Epithelial cell of esophagus (primary cell): Measurements from ENCODE around the gene PRCC.

Experiments
- DNase-seq: peaks from one replicate; pipeline ENCODE4 v3.0.0; 2010; ENCODE audit warnings: low read depth
- H3K4me3 ChIP-seq: 2 replicates; pipeline ENCODE4 v1.5.1; 2011; ENCODE audit warnings: mild to moderate bottlenecking, low read length, control low read depth
- CTCF ChIP-seq: IDR thresholded peaks from 2 replicates; pipeline ENCODE4 v1.5.1; 2011; ENCODE audit warnings: low read depth, mild to moderate bottlenecking, low read length, control low read depth, inconsistent platforms; ENCODE audit not compliant: insufficient read depth; ENCODE audit errors: missing control alignments

PRCC gene

DNA sequence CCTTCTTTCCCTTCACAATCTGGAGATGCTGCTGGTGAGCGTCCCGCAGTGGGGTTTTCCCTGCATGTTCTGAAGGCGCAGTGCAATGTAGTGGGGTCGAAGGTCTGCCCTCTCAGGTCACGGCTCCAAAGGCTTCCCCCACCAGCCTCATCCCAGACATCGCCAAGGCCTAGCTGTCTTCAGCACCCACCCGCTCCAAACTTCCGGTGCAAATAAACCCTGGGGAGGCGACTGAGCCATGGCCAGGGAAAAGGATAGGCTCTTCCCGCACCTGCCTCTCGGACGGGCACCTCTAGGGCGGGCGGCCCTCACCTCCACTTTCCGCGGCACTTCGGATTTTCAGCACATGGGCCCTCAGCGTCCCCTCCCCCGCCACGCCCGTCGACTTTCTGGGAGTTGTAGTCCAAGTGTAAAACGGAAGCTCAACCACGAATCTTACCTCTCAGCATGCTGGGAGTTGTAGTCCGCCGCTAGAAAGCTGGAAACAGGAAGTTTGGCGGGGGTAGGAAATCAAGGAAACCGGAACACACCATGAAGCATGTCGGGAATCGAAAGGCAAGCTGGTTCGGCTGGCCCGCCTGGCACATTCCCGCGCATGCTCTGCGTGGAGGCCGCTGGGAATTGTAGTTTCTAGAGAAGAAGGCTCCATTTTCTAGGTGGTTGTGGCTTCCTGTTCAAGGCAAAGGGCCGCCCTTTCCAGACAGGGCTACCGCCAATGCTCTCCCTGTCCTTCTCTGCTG is 26.4 kb upstream of the PRCC start, which contains the start of gene MRPL24:
Gene MRPL24, minus strand, starts transcription at position 348 of the 740 bp plus-strand sequence. CDS start 2,384 bp downstream, outside the sequence.
- no peak for TF ChIP-seq CTCF
- H3K4me3 ChIP-seq = peak within 1 kb of the TSS; percentile 86
- DNase-seq = peak; percentile 100

DNA sequence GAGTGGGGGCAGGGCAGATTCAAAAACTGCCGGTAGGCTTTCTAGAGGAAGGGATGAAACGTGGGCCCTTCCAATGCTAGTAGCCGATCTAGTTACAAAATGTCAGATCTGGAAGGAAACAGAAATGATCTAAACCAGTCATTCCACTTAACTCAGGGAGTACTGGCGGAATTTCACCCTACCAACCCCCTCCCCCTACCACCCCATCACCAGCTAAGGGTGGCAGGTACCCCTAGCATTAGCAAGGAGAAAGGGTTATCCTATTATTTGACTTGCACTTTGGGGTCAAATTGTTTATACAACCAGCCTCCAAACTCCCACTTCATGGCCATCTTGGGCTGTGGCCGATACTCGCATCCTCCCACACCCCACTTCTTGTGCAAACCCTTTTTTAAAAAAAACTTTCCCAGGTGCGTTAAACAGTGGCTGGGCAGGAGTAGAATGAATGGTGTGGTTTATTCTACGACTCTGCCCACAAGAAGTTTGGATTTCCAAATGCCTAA is 25.8 kb upstream of the PRCC start:
- no peak for TF ChIP-seq CTCF
- peak overlapping the region; percentile 34 for H3K4me3 ChIP-seq
- peak; percentile 33 for DNase-seq

GRCh38 chr1:156742017-156742416 is 25.3 kb upstream of the PRCC start:
- TF ChIP-seq CTCF = no peak
- H3K4me3 ChIP-seq = no peak overlapping the region
- DNase-seq = no peak

GRCh38 chr1:156742801-156743200 is 24.5 kb upstream of the PRCC start:
- DNase-seq = no peak
- no peak for TF ChIP-seq CTCF
- H3K4me3 ChIP-seq = no peak overlapping the region

DNA sequence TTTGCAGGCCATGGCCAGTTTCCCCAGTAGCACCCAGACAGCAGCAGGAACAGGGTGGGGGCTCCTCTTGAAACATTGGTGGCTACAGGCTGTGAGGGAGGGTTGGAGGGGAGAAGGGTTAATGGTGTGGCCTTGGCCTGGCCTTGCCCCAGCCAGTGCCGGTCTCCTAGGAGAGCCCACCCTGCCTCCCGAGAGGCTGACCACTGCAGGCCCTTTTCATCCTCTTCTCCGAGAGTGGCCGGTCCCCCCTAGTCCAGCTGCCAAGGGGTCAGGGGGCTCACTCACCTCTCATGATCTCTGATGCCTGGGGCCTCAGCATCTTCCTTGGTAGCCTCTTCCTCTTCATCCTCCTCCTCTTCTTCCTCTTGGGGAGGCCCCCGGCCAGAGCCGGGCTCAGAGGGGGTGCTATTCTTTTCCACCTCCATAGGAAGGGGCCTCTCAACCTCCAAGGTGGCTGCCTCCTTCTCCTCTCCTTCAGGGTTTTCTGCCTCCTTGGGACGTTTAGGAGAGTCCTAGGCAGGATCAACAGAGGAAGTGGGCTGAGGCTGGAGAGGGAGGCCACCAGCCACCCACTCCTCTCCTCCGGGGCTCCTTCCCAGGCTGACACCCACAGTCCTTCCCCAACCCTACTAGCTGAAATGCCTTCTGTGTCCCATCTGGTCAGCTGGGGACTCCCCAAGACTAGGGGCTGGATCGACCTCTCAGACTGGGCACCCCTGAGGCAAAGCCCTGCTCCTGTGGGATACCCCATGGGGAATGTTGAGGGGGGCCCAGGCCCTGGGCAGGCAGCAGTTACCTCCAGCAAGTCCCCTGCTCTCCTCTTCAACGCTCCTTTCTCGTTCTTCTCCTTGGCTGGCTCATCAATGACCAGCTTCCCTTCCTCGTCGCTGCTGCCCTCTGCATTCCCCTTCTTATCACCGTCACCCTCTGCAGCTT is 23.7 kb upstream of the PRCC start:
- TF ChIP-seq CTCF = no peak

DNA sequence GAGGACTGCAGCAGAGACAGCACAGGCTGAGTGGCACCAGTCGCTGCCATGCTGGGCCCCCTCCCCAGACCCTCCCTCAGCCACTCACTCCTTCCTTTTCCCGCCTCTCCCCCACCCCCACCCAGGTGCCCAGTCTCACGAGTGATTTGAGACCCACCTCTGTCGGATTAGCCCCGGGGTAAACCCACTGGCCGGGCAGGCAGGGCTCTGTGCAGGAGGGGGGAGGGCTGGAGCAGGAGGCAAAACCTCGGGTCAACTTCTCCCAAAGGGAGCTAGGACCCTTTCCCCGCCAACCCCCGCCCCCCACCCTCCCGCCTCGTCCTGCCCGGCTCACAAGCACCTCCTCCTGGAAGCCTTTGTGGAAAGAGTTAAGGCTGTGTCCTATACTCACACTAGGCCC is 23.0 kb upstream of the PRCC start:
- no peak overlapping the region for H3K4me3 ChIP-seq
- DNase-seq = no peak
- no peak for TF ChIP-seq CTCF

More for the DNA sequence above, 23.7 kb upstream of the PRCC start:
- H3K4me3 ChIP-seq = no peak overlapping the region
- DNase-seq = no peak
